GM21576 (cell line): ENCODE results near the gene RFTN1.

Experiments
- ATAC-seq: cut with Tn5 transposase; IDR thresholded peaks from one replicate; pipeline ENCODE4 v1.9.1; 2021; ENCODE audit warnings: mild to moderate bottlenecking, moderate library complexity; ENCODE audit not compliant: unreplicated experiment

The RFTN1 gene

GRCh38 chr3:16335772-16336645 lies 177.5 kb downstream of the RFTN1 start:
- no peak for ATAC-seq

DNA sequence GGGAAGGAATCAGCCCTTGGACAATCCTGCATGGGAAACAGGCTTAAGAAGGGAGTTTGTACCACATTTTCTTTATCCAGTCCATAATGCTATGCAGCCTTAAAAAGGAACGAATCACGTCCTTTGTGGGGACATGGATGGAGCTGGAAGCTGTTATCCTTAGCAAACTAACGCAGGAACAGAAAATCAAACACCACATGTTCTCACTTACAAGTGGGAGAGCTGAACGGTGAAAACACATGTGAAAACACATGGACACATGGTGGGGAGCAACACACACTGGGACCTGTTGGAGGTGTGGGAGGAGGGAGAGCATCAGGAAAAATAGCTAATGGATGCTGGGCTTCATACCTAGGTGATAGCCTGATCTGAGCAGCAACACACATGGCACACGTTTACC lies 178.2 kb downstream of the RFTN1 start:
- no peak for ATAC-seq

GRCh38 chr3:16334909-16335308 lies 178.6 kb downstream of the RFTN1 start:
- no peak for ATAC-seq

DNA sequence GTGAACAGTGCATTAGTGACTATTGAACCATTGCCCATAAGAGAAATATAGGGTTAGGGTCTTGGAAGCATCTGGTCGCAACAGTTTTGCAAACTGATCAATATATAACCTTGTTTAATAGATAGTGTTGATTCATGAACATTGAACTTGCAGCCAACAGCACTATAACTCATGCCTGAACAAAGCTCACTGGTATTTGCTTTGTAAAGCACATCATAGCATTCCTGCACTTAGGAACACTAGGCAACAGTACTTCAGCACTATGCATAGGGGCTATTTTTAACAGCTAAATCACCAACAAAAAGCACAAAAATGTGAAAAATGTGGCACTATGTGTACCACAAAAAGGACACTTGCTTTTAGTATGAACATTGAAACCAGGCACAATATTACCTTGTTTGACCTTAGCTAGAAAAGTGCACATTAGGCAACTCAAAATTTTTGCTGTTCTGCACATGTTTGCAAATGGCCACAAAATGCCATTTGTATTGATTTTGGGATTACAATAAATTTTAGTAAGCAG lies 180.5 kb downstream of the RFTN1 start:
- ATAC-seq: no peak

- ATAC-seq: no peak
Observed at GRCh38 chr3:16331319-16331883, 182.1 kb downstream of the RFTN1 start.

GRCh38 chr3:16330351-16330750 lies 183.1 kb downstream of the RFTN1 start:
- no peak for ATAC-seq

GRCh38 chr3:16329826-16330129 lies 183.7 kb downstream of the RFTN1 start:
- no peak for ATAC-seq

- ATAC-seq: no peak
Observed at GRCh38 chr3:16329036-16329825, 184.3 kb downstream of the RFTN1 start.

- no peak for ATAC-seq
Observed at GRCh38 chr3:16328124-16328523, 185.4 kb downstream of the RFTN1 start.

- no peak for ATAC-seq
Observed at GRCh38 chr3:16326724-16327349, 186.7 kb downstream of the RFTN1 start.

DNA sequence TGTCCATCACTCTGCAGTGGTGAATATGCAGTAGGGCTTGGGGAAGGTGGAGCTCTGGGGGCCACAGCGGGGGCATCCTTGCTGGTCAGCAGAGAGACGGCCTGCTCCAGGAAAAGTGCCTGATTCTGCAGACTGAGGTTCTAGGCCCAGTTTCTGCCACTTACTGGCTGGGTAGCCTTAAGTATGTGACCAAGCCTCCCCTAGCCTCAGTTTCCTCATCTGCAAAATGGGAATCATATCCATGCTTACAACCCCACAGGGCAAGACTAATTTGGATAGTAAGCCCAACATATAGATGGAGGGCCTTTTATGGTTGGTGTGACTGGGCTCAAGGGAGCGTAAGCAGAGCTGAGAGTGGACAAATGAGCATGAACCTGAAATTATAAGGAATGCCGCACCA lies 187.6 kb downstream of the RFTN1 start:
- no peak for ATAC-seq

GRCh38 chr3:16323737-16324136 lies 189.8 kb downstream of the RFTN1 start:
- ATAC-seq: no peak

- no peak for ATAC-seq
Observed at GRCh38 chr3:16322189-16322588, 191.3 kb downstream of the RFTN1 start.

- ATAC-seq: no peak
Observed at GRCh38 chr3:16320711-16321110, 192.8 kb downstream of the RFTN1 start.

- ATAC-seq: no peak
Observed at GRCh38 chr3:16319723-16320122, 193.8 kb downstream of the RFTN1 start.

- ATAC-seq: no peak
Observed at GRCh38 chr3:16319307-16319706, 194.2 kb downstream of the RFTN1 start.

DNA sequence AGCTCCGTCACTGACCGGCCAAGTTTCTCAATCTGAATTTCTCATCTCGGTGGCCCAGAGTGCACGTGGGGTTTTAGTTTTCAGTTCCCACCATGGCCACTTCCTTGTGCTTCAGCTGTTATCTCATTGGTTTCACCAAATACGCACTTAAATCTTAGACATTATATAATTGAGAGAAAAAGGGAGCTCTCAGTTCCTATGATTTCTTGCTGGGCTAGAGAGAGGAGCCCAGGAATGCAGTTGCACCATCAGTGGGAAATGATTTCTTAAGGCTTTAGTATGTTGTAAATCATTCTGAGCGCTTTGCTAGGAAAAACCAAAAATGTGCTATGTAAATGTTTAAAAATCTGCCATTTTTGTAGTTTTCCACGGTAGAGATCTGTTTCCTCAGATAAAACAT lies 195.3 kb downstream of the RFTN1 start:
- no peak for ATAC-seq

GRCh38 chr3:16317561-16317945 lies 195.9 kb downstream of the RFTN1 start:
- no peak for ATAC-seq

DNA sequence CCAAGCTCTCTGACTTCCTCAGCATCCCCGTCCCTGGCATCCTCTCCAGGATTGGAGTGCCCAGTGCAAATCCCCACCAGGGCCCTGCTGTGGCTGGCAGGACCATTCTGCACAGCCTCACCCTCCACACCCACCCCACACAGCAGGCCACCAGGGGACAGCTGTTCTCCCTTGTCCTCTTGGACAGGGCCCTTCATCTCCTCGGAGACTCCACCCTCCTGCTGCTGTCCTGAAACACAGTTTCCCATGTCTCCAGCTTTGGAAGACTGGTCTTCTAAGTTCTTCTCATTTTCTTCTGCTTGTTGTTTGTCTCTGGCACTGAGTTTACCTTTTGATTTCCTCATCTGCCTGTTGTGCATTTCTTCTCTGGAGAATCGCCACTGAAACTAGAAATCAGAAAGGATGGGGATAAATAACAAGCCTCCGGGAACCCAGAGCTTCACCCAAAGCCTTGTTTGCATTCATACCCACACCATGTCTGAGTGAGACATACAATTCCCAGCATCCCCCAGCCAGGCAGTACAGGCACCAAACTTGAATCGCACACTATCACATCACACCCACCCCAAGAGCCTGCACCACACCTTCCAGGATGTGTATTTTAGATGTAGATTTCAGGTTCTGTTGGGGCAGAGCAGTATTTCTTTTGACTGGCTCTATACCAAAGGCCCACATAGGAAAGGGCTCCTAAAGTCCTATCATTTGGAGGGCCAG lies 196.5 kb downstream of the RFTN1 start:
- no peak for ATAC-seq

DNA sequence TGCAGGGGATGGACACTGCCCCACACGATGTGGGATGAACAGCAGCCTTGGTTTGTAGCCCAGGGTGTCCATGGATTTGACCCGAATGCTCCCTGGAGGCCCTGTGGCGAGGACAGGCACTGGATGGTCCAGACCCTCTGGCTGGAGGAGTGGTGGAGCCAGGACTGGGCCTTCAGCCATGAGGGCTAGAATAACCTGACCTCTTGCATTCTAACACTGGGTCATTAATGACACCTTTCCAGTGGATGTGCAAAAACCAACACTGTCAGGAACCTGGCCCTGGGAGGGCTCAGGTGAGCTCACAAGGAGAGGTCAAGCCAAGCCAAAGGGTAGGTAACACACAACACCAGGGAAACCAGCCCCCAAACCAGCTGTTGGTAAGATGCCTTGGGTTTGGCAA lies 197.1 kb downstream of the RFTN1 start:
- no peak for ATAC-seq

- ATAC-seq: no peak
Observed at GRCh38 chr3:16315623-16316022, 197.9 kb downstream of the RFTN1 start.
